Measurements from ENCODE around the gene DPEP2. TPM values are rescaled to one million over a fixed set of nuclear protein-coding genes. Genes with fewer than 3 reads are reported as not detected.
A peak's percentile ranks its signal among the peaks of the same experiment; 100 is the strongest.

Gene DPEP2
- total and polyA plus RNA-seq, 2 of the 13 experiments (the other 11 are each of a cell fraction or from before 2014, with no cell fraction given), result 0.18 TPM; not detected in 1

- peak; percentile 43; the same call in 1 of the 2 replicates for TF ChIP-seq ARNT2 (CRISPR knock-in tag; IDR thresholded peaks at IDR 0.05; ENCODE audit: low read depth)
- peak; percentile 95 for TF ChIP-seq SRSF1 (optimal IDR thresholded peaks at IDR 0.05; ENCODE audit: low read depth, low read length)
- TF ChIP-seq ELK4 (CRISPR knock-in tag; IDR thresholded peaks at IDR 0.05; ENCODE audit: borderline replicate concordance), result no peak
- TF ChIP-seq SP4 (CRISPR knock-in tag; IDR thresholded peaks at IDR 0.05), result peak; percentile 99
- TF ChIP-seq U2AF1 (optimal IDR thresholded peaks at IDR 0.05; ENCODE audit: low read depth, low read length), result no peak
- peak; percentile 70 for TF ChIP-seq ZNF280D (CRISPR knock-in tag; IDR thresholded peaks at IDR 0.05)
- TF ChIP-seq ZFP82 (CRISPR knock-in tag; IDR thresholded peaks at IDR 0.05; ENCODE audit: borderline replicate concordance), result no peak
- TF ChIP-seq ZNF160 (CRISPR knock-in tag; IDR thresholded peaks at IDR 0.05), result no peak
- TF ChIP-seq NCOR1 (IDR thresholded peaks at IDR 0.05; ENCODE audit: borderline replicate concordance, low read length), result no peak; the same call in 1 of the 2 replicates
- TF ChIP-seq MTF2 (CRISPR knock-in tag; IDR thresholded peaks at IDR 0.05; ENCODE audit: borderline replicate concordance), result no peak
- no peak for TF ChIP-seq ZNF549 (CRISPR knock-in tag; IDR thresholded peaks at IDR 0.05)
- no peak; the same call in 1 of the 2 replicates for TF ChIP-seq ZNF782 (CRISPR knock-in tag; IDR thresholded peaks at IDR 0.05; ENCODE audit: borderline replicate concordance)
- peak; percentile 58; the same call in 1 of the 2 replicates for TF ChIP-seq ZNF569 (CRISPR knock-in tag; IDR thresholded peaks at IDR 0.05; ENCODE audit: borderline replicate concordance)
- peak; percentile 67 for TF ChIP-seq PPARG (CRISPR knock-in tag; conservative IDR thresholded peaks at IDR 0.05)
- TF ChIP-seq ATF3 (CRISPR knock-in tag; IDR thresholded peaks at IDR 0.05), result peak; percentile 89
- TF ChIP-seq TRAFD1 (CRISPR knock-in tag; IDR thresholded peaks at IDR 0.05; ENCODE audit: borderline replicate concordance), result no peak
- peak; percentile 83 for TF ChIP-seq ZFX (CRISPR knock-in tag; IDR thresholded peaks at IDR 0.05; ENCODE audit: low read depth)
- peak; percentile 17; the same call in 1 of the 2 replicates for TF ChIP-seq ZBTB38 (CRISPR knock-in tag; IDR thresholded peaks at IDR 0.05)
- peak; percentile 85; the same call in 1 of the 2 replicates for TF ChIP-seq ZNF354B (CRISPR knock-in tag; IDR thresholded peaks at IDR 0.05)
- peak; percentile 75 for TF ChIP-seq ZSCAN25 (CRISPR knock-in tag; IDR thresholded peaks at IDR 0.05)
- TF ChIP-seq ATF1 (CRISPR knock-in tag; IDR thresholded peaks at IDR 0.05), result no peak
- TF ChIP-seq CCAR2 (optimal IDR thresholded peaks at IDR 0.05; ENCODE audit: low read depth, low read length), result no peak
- no peak for TF ChIP-seq ZNF367 (CRISPR knock-in tag; IDR thresholded peaks at IDR 0.05; ENCODE audit: borderline replicate concordance)
- TF ChIP-seq RARA (CRISPR knock-in tag; IDR thresholded peaks at IDR 0.05), result peak; percentile 47; the same call in 1 of the 2 replicates
Observed at GRCh38 chr16:67968400-67969253, 30.7 kb downstream of the DPEP2 start, which contains the start of gene SLC12A4 (continued).

Measured in HepG2 (cell line).